PC-9 (cell line): ENCODE results near the gene MAGI2. TPM values are rescaled to one million over a fixed set of nuclear protein-coding genes. Genes with fewer than 3 reads are reported as not detected.

Source experiments
- BruUV-seq: library from RNA; stranded (reverse); fragments of 400-500 nt; replicated peaks from 2 replicates; lab custom pipeline; 2021; lab: Mats Ljungman, UMichigan
- CTCF ChIA-PET: fragments of 300-600 bp; sonication (Branson Sonifier 250); formaldehyde crosslinking; loops from one replicate; lab custom pipeline; 2022; ENCODE audit warnings: antibody characterized with exemption; lab: Charles Lee
- POLR2A ChIA-PET: fragments of 300-600 bp; sonication (Branson Sonifier 250); formaldehyde crosslinking; loops from one replicate; lab custom pipeline; 2022; ENCODE audit warnings: antibody characterized with exemption; ENCODE audit not compliant: unreplicated experiment; lab: Charles Lee
- DNase-seq, 2 experiments: peaks; one replicate each; pipeline versions ENCODE4 v3.0.0 to v3.0.0-alpha.2; 2015 to 2022; ENCODE audit warnings: mixed read lengths in 1 of 2
- H2AFZ ChIP-seq: fragments of 200-600 bp; sonication (generic); 2 replicates; pipeline ENCODE4 v1.8.1; 2017; ENCODE audit warnings: antibody characterized with exemption
- H3F3A ChIP-seq: fragments of 200-600 bp; sonication (generic); 2 replicates; pipeline ENCODE4 v1.8.1; 2017; ENCODE audit warnings: antibody characterized with exemption, mild to moderate bottlenecking, low read depth; ENCODE audit not compliant: insufficient read depth
- H3K27ac ChIP-seq: fragments of 200-600 bp; sonication (generic); 2 replicates; pipeline ENCODE4 v1.6.1; 2016; ENCODE audit warnings: mixed run types
- H3K27me3 ChIP-seq: fragments of 200-600 bp; sonication (generic); 2 replicates; pipeline ENCODE4 v1.6.1; 2016; ENCODE audit warnings: low read depth, mixed run types; ENCODE audit not compliant: insufficient read depth
- H3K36me3 ChIP-seq: fragments of 200-600 bp; sonication (generic); 2 replicates; pipeline ENCODE4 v1.6.1; 2016; ENCODE audit warnings: low read depth, mixed run types
- H3K4me1 ChIP-seq: fragments of 200-600 bp; sonication (generic); replicated peaks from 2 replicates; pipeline ENCODE4 v1.6.1; 2016; ENCODE audit warnings: mixed run types; ENCODE audit not compliant: insufficient read depth
- H3K4me2 ChIP-seq: fragments of 200-600 bp; sonication (generic); 2 replicates; pipeline ENCODE4 v1.6.1; 2017; ENCODE audit warnings: mixed run types
- H3K4me3 ChIP-seq: fragments of 200-600 bp; sonication (generic); 2 replicates; pipeline ENCODE4 v1.6.1; 2016; ENCODE audit warnings: mixed run types
- H3K79me2 ChIP-seq: fragments of 200-600 bp; sonication (generic); 2 replicates; pipeline ENCODE4 v1.6.1; 2017; ENCODE audit warnings: low read depth, mixed run types
- H3K9me2 ChIP-seq: fragments of 200-600 bp; sonication (generic); 2 replicates; pipeline ENCODE4 v1.8.1; 2017; ENCODE audit warnings: mild to moderate bottlenecking; ENCODE audit not compliant: insufficient read depth
- H3K9me3 ChIP-seq: fragments of 200-600 bp; sonication (generic); 2 replicates; pipeline ENCODE4 v1.8.1; 2016; ENCODE audit warnings: low read depth; ENCODE audit not compliant: insufficient read depth
- H4K20me1 ChIP-seq: fragments of 200-600 bp; sonication (generic); 2 replicates; pipeline ENCODE4 v1.8.1; 2017; ENCODE audit not compliant: insufficient read depth
- EZH2 ChIP-seq: fragments of 200-600 bp; sonication (generic); IDR thresholded peaks from 2 replicates; pipeline ENCODE4 v1.8.0; 2017; ENCODE audit warnings: antibody characterized with exemption, low read depth
- intact Hi-C: fragments of 100-400 bp; cut with micrococcal nuclease; formaldehyde crosslinking; loops from one replicate; pipeline ENCODE4 v1.10.0; 2022; ENCODE audit not compliant: unreplicated experiment
- total RNA-seq: library from RNA; stranded (reverse); gene quantifications from 2 replicates; pipeline ENCODE4 v1.2.3, GENCODE V29; 2021
- TF ChIP-seq, protein P1 (sequence below): fragments of 200-600 bp; sonication (generic); conservative IDR thresholded peaks from 2 replicates; pipeline ENCODE4 v1.6.1; 2017; ENCODE audit warnings: mixed run types, antibody characterized with exemption, mild to moderate bottlenecking, moderate library complexity

The MAGI2 gene
- total RNA-seq, 1 experiment from 2014 or later, result 0.92 TPM

GRCh38 chr7:78895393-78895792 lies 558.1 kb downstream of the MAGI2 start:
- Histone ChIP-seq H3K79me2 (no peaks in the 10 kb centered on the region), H3F3A (no peaks in the 10 kb centered on the region), H3K4me1 (no peaks in the 10 kb centered on the region), H3K4me3 (no peak overlapping the region), H3K36me3 (no peaks in the 10 kb centered on the region), H3K4me2 (no peak overlapping the region), H3K9me2 (no peaks in the 10 kb centered on the region), H4K20me1 (no peaks in the 10 kb centered on the region), H3K27me3 (no peaks in the 10 kb centered on the region), H3K27ac (no peak overlapping the region), H2AFZ (no peak overlapping the region), H3K9me3 (no peaks in the 10 kb centered on the region)
- POLR2A ChIA-PET, result no interaction called here
- TF ChIP-seq, protein P1, sequence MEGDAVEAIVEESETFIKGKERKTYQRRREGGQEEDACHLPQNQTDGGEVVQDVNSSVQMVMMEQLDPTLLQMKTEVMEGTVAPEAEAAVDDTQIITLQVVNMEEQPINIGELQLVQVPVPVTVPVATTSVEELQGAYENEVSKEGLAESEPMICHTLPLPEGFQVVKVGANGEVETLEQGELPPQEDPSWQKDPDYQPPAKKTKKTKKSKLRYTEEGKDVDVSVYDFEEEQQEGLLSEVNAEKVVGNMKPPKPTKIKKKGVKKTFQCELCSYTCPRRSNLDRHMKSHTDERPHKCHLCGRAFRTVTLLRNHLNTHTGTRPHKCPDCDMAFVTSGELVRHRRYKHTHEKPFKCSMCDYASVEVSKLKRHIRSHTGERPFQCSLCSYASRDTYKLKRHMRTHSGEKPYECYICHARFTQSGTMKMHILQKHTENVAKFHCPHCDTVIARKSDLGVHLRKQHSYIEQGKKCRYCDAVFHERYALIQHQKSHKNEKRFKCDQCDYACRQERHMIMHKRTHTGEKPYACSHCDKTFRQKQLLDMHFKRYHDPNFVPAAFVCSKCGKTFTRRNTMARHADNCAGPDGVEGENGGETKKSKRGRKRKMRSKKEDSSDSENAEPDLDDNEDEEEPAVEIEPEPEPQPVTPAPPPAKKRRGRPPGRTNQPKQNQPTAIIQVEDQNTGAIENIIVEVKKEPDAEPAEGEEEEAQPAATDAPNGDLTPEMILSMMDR, result no peak
- no peak for TF ChIP-seq EZH2
- intact Hi-C loops, result no loop called here
- no TSS peak for BruUV-seq
- CTCF ChIA-PET, result no interaction called here
- no peak for DNase-seq

- TF ChIP-seq, protein P1, result no peak
- TF ChIP-seq EZH2, result no peak
- POLR2A ChIA-PET, result no interaction called here
- intact Hi-C loops, result no loop called here
- H3K4me1 ChIP-seq, result no peaks in the 10 kb centered on the region
- H3K36me3 ChIP-seq, result no peaks in the 10 kb centered on the region
- H3K27me3 ChIP-seq, result no peaks in the 10 kb centered on the region
- H3K9me3 ChIP-seq, result no peaks in the 10 kb centered on the region
- no peaks in the 10 kb centered on the region for H3F3A ChIP-seq
- no peak overlapping the region for H3K27ac ChIP-seq
- no TSS peak for BruUV-seq
- no peak overlapping the region for H3K4me2 ChIP-seq
- H3K4me3 ChIP-seq, result no peak overlapping the region
- H3K79me2 ChIP-seq, result no peaks in the 10 kb centered on the region
- no peak overlapping the region for H2AFZ ChIP-seq
- H4K20me1 ChIP-seq, result no peaks in the 10 kb centered on the region
- no peaks in the 10 kb centered on the region for H3K9me2 ChIP-seq
- DNase-seq, result no peak
- CTCF ChIA-PET, result no interaction called here
Measured at GRCh38 chr7:78879206-78879605, 574.3 kb downstream of the MAGI2 start.

- no peak overlapping the region for H3K4me2 ChIP-seq
- ChIA-PET CTCF (no interaction called here), POLR2A (no interaction called here)
- no peak overlapping the region for H3K4me3 ChIP-seq
- no peaks in the 10 kb centered on the region for H3K79me2 ChIP-seq
- no peaks in the 10 kb centered on the region for H3K9me2 ChIP-seq
- BruUV-seq, result no TSS peak
- TF ChIP-seq, protein P1, result no peak
- TF ChIP-seq EZH2, result no peak
- no peaks in the 10 kb centered on the region for H3K36me3 ChIP-seq
- H3F3A ChIP-seq, result no peaks in the 10 kb centered on the region
- H3K27me3 ChIP-seq, result no peaks in the 10 kb centered on the region
- H3K9me3 ChIP-seq, result no peaks in the 10 kb centered on the region
- no peak overlapping the region for H2AFZ ChIP-seq
- no peaks in the 10 kb centered on the region for H3K4me1 ChIP-seq
- intact Hi-C loops, result no loop called here
- no peaks in the 10 kb centered on the region for H4K20me1 ChIP-seq
- DNase-seq, result no peak
- no peak overlapping the region for H3K27ac ChIP-seq
Measured at GRCh38 chr7:78873117-78873516, 580.4 kb downstream of the MAGI2 start.
